Right lobe of liver (tissue), 4 donors: ENCODE results near the gene SLC48A1.

ENCODE experiments used
- CTCF ChIP-seq, 4 donors: fragments of 200-600 bp in 3 of 4; fragments of 450-650 bp in 1 of 4; IDR thresholded peaks; one replicate each; pipeline versions ENCODE4 v1.5.1 to v1.8.0; 2016 to 2022; ENCODE audit warnings: antibody characterized with exemption in 4 of 4, mild to moderate bottlenecking in 2 of 4
- POLR2A ChIP-seq: fragments of 450-650 bp; IDR thresholded peaks from one replicate; pipeline ENCODE4 v1.6.1; 2017; ENCODE audit warnings: antibody characterized with exemption, mild to moderate bottlenecking
- donor health status: DM: no; HTN: no; CAD: no.
- donor health status: DM: no; HTN: no; CAD: no.
- donor health status: DM: no; HTN: yes; CAD: no.

GRCh38 chr12:47746523-47746922 lies 26.5 kb upstream of the SLC48A1 start:
- TF ChIP-seq CTCF (IDR thresholded peaks at IDR 0.05) (no peak), POLR2A (no peak)
